IMR-90 (cell line): Measurements from ENCODE around the gene NFYB. TPM values are rescaled to one million over a fixed set of nuclear protein-coding genes. Genes with fewer than 3 reads are reported as not detected.

Experiments
- ATAC-seq: fragments of 200-7000 bp; cut with Tn5 transposase; 2 replicates; pipeline ENCODE4 v1.9.1; 2020; ENCODE audit warnings: low read depth, mild to moderate bottlenecking, moderate library complexity
- BruUV-seq: library from RNA; stranded (reverse); fragments of 400-500 nt; replicated peaks from 2 replicates; lab custom pipeline; 2021; lab: Mats Ljungman, UMichigan
- CTCF ChIA-PET: fragments of 300-600 bp; formaldehyde crosslinking; extraction: SDS; loops from one replicate; lab custom pipeline; 2021; ENCODE audit warnings: antibody characterized with exemption; lab: Yijun Ruan, JAX
- POLR2A ChIA-PET: fragments of 300-600 bp; sonication (Branson Sonifier 250); formaldehyde crosslinking; loops from one replicate; lab custom pipeline; 2022; ENCODE audit warnings: antibody characterized with exemption; ENCODE audit not compliant: unreplicated experiment; lab: Charles Lee
- DNase-seq: peaks from one replicate; pipeline ENCODE4 v3.0.0; 2013
- H2AFZ ChIP-seq: replicated peaks from 2 replicates; pipeline ENCODE3; 2013; ENCODE audit warnings: low read length, mild to moderate bottlenecking; ENCODE audit not compliant: poor library complexity
- H2AK5ac ChIP-seq: 2 replicates; pipeline ENCODE4 v1.6.1; 2013; ENCODE audit warnings: low read depth, low read length, inconsistent platforms
- H2AK9ac ChIP-seq: replicated peaks from 2 replicates; pipeline ENCODE3; 2013; ENCODE audit warnings: mild to moderate bottlenecking, low read depth, low read length, moderate library complexity; ENCODE audit not compliant: poor library complexity
- H2BK120ac ChIP-seq: 2 replicates; pipeline ENCODE4 v1.6.1; 2013; ENCODE audit warnings: low read depth, low read length, inconsistent platforms
- H2BK15ac ChIP-seq: 3 replicates; pipeline ENCODE4 v1.6.1; 2013; ENCODE audit warnings: low read depth, low read length, inconsistent platforms
- H2BK20ac ChIP-seq: 2 replicates; pipeline ENCODE4 v1.6.1; 2013; ENCODE audit warnings: low read depth, mild to moderate bottlenecking, inconsistent platforms, low read length, moderate library complexity
- H2BK5ac ChIP-seq: 2 replicates; pipeline ENCODE4 v1.6.1; 2013; ENCODE audit warnings: mild to moderate bottlenecking, low read depth, low read length, inconsistent platforms; ENCODE audit not compliant: poor library complexity, severe bottlenecking
- H3K14ac ChIP-seq: replicated peaks from 2 replicates; pipeline ENCODE4 v1.6.1; 2013; ENCODE audit warnings: low read depth, low read length, inconsistent platforms
- H3K18ac ChIP-seq: 2 replicates; pipeline ENCODE4 v1.6.1; 2013; ENCODE audit warnings: low read depth, low read length, control low read depth
- H3K23ac ChIP-seq: 2 replicates; pipeline ENCODE4 v1.6.1; 2013; ENCODE audit warnings: low read depth, low read length, inconsistent platforms
- H3K27ac ChIP-seq: 2 replicates; pipeline ENCODE4 v1.5.1; 2013; ENCODE audit warnings: mild to moderate bottlenecking, control low read depth, low read length; ENCODE audit not compliant: insufficient read depth
- H3K27me3 ChIP-seq: 2 replicates; pipeline ENCODE4 v1.6.1; 2013; ENCODE audit warnings: low read length; ENCODE audit not compliant: control insufficient read depth, insufficient read depth
- H3K36me3 ChIP-seq: 2 replicates; pipeline ENCODE4 v1.6.1; 2013; ENCODE audit warnings: low read length, mixed read lengths; ENCODE audit not compliant: control insufficient read depth, insufficient read depth
- H3K4ac ChIP-seq: 2 replicates; pipeline ENCODE4 v1.6.1; 2013; ENCODE audit warnings: low read depth, low read length, inconsistent platforms
- H3K4me1 ChIP-seq: 2 replicates; pipeline ENCODE4 v1.6.1; 2013; ENCODE audit warnings: low read length, mixed read lengths; ENCODE audit not compliant: control insufficient read depth, insufficient read depth
- H3K4me2 ChIP-seq: 2 replicates; pipeline ENCODE4 v1.6.1; 2013; ENCODE audit warnings: low read depth, mild to moderate bottlenecking, control low read depth, low read length, moderate library complexity
- H3K4me3 ChIP-seq: 2 replicates; pipeline ENCODE4 v1.5.1; 2013; ENCODE audit warnings: low read depth, mild to moderate bottlenecking, control low read depth, low read length, moderate library complexity; ENCODE audit not compliant: insufficient read depth
- H3K56ac ChIP-seq: 2 replicates; pipeline ENCODE4 v1.6.1; 2013; ENCODE audit warnings: low read length, inconsistent platforms; ENCODE audit not compliant: insufficient read depth; ENCODE audit errors: extremely low read depth
- H3K79me1 ChIP-seq, 2 experiments: 2 replicates each; pipeline ENCODE4 v1.6.1; 2013; ENCODE audit warnings: low read length in 2 of 2, inconsistent platforms in 1 of 2, low read depth in 1 of 2
- H3K9ac ChIP-seq: 2 replicates; pipeline ENCODE4 v1.6.1; 2013; ENCODE audit warnings: low read depth, low read length, control low read depth
- H3K9me1 ChIP-seq: 2 replicates; pipeline ENCODE4 v1.6.1; 2013; ENCODE audit warnings: low read length, inconsistent platforms; ENCODE audit not compliant: insufficient read depth
- H3K9me3 ChIP-seq: 2 replicates; pipeline ENCODE4 v1.6.1; 2013; ENCODE audit warnings: low read length; ENCODE audit not compliant: control insufficient read depth, insufficient read depth
- H4K20me1 ChIP-seq: 2 replicates; pipeline ENCODE4 v1.6.1; 2013; ENCODE audit warnings: low read length, inconsistent platforms; ENCODE audit not compliant: insufficient read depth
- H4K5ac ChIP-seq: 2 replicates; pipeline ENCODE4 v1.6.1; 2013; ENCODE audit warnings: mild to moderate bottlenecking, low read depth, low read length, control low read depth
- H4K8ac ChIP-seq, 2 experiments: 2 replicates each; pipeline ENCODE4 v1.6.1; 2013; ENCODE audit warnings: low read depth in 2 of 2, low read length in 2 of 2, control low read depth in 1 of 2, inconsistent platforms in 1 of 2
- H4K91ac ChIP-seq: 2 replicates; pipeline ENCODE4 v1.6.1; 2013; ENCODE audit warnings: low read depth, low read length, inconsistent platforms; ENCODE audit not compliant: insufficient read depth
- MAFK ChIP-seq: IDR thresholded peaks from 2 replicates; pipeline ENCODE4 v1.6.1; 2012; ENCODE audit warnings: low read depth, low read length, improper control_type of control experiment
- NFE2L2 ChIP-seq: fragments of 150-350 bp; IDR thresholded peaks from 2 replicates; pipeline ENCODE4 v1.6.1; 2016; ENCODE audit warnings: low read depth, mild to moderate bottlenecking, low read length
- RAD21 ChIP-seq: IDR thresholded peaks from 2 replicates; pipeline ENCODE4 v1.6.1; 2012; ENCODE audit warnings: low read length, improper control_type of control experiment
- SMC3 ChIP-seq: fragments of 150-350 bp; IDR thresholded peaks from 2 replicates; pipeline ENCODE4 v1.6.1; 2016; ENCODE audit warnings: low read depth, mild to moderate bottlenecking, antibody characterized with exemption, low read length, moderate library complexity
- WGBS, 2 experiments: methylation state at CpG; one replicate each; pipeline versions ENCODE4 v1.1.5 to v1.1.7; 2013; ENCODE audit warnings: missing lambda C conversion rate in 2 of 2; ENCODE audit not compliant: insufficient read length in 1 of 2; ENCODE audit errors: extremely low coverage in 2 of 2; 5-methylcytosine and 5-hydroxymethylcytosine counted together
- dilution Hi-C: fragments of 300-500 bp; cut with HindIII; formaldehyde crosslinking; loops from one replicate; pipeline ENCODE4 v1.14.3; 2018; ENCODE audit warnings: low sequenced_read_pairs; ENCODE audit not compliant: unreplicated experiment
- in situ Hi-C: fragments of 300-500 bp; cut with MboI; formaldehyde crosslinking; loops from 3 replicates; pipeline ENCODE4 v1.14.3; 2019; ENCODE audit warnings: low sequenced_read_pairs, inconsistent platforms, mixed read lengths
- intact Hi-C: fragments of 100-400 bp; cut with micrococcal nuclease; formaldehyde crosslinking; loops from 2 replicates; pipeline ENCODE4 v1.10.0; 2022
- polyA plus RNA-seq, 3 experiments: library from polyadenylated mRNA; depleted of rRNA; stranded (reverse); fragments of >200 nt; gene quantifications; 2 replicates each; pipeline ENCODE4 v1.2.3, GENCODE V29; 2012; ENCODE audit warnings: low replicate concordance in 1 of 3
- total RNA-seq: library from RNA; depleted of rRNA; stranded (reverse); fragments of >200 nt; gene quantifications from 2 replicates; pipeline ENCODE4 v1.2.3, GENCODE V29; 2012
- TF ChIP-seq, protein P1 (sequence below): conservative IDR thresholded peaks from 2 replicates; pipeline ENCODE4 v1.5.1; 2012; ENCODE audit warnings: mild to moderate bottlenecking, low read depth, low read length, improper control_type of control experiment
- TF ChIP-seq, protein P2 (sequence below): fragments of 150-350 bp; IDR thresholded peaks from 2 replicates; pipeline ENCODE4 v1.6.1; 2016; ENCODE audit warnings: low read depth, mild to moderate bottlenecking, low read length, moderate library complexity, borderline replicate concordance
- TF ChIP-seq, protein P3 (sequence below): fragments of 150-350 bp; IDR thresholded peaks from 2 replicates; pipeline ENCODE4 v1.6.1; 2017; ENCODE audit warnings: mild to moderate bottlenecking, antibody characterized with exemption, low read length, low read depth

The NFYB gene
- total and polyA plus RNA-seq, 2 of the 4 experiments (the other 2 are of a cell fraction) = 22.2 to 28.4 TPM

DNA sequence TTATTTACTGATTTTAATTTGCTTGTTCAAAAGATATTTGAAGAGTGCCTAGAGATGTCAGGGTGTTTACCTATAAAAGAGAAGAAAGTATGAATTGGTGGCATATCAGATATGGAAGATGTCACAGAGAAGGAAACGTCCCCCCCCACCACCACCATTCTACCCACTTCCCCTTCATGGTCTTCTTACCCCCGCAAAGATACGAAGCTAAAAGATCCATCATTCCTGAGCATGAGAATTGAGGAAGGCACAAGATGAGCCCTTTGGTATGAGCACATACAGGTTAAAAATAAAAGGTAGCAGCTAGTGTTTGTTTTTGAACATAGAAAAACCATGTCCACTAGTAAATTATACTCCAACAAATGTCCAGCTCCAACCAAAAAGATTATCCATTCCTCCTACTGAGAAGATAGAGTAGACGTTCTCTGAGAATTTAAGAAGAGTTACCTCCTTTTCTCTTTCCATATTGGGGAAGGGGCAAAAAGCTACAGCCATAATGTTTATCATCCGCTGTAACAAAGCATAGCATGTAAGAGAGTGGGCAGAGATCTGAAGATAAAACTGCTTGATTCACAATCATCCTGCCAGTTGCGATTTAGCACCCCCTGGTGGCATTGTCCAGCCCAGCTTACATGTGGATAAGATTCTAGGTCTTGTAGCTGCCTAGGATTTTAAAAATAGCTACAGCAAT, 29.1 kb downstream of the NFYB start:
- dilution Hi-C loops = no loop called here
- H4K91ac ChIP-seq = no peak overlapping the region
- no peak overlapping the region; a peak in 1 of 4 replicates for H4K8ac ChIP-seq
- H3K4me1 ChIP-seq = no peaks in the 10 kb centered on the region; the same call in 1 of the 2 replicates
- no peak overlapping the region for H2BK15ac ChIP-seq
- DNase-seq (peak; percentile 87), ATAC-seq (peak; percentile 96)
- no peak overlapping the region for H2AFZ ChIP-seq
- H3K9me1 ChIP-seq = peaks cover 2% of the 10 kb centered on the region; the same call in 1 of the 2 replicates
- no peak overlapping the region for H3K4ac ChIP-seq
- ChIA-PET POLR2A (interaction anchor here (1.6 kb wide), 1 partner anchor 135 kb away, joined by 7 read pairs; no protein-coding TSS in a partner anchor), CTCF (interaction anchor here (0.6 to 2.6 kb wide), 19 partner anchors 9 to 231 kb away, joined by 3 to 11 read pairs (median 4); partner anchors contain the start of genes HCFC2 and TDG)
- intact Hi-C loops = loop anchor here (1.0 to 2.0 kb wide), 4 partner anchors 44 to 231 kb away; partner anchors contain the start of gene HCFC2
- no peaks in the 10 kb centered on the region for H3K9me3 ChIP-seq
- no TSS peak for BruUV-seq
- H2BK5ac ChIP-seq = peak overlapping the region; percentile 62
- peaks cover 0 to 15% of the 10 kb centered on the region in 2 experiments; a peak in 2 of 4 replicates for H3K79me1 ChIP-seq
- H3K23ac ChIP-seq = no peak overlapping the region
- TF ChIP-seq NFE2L2 (no peak), RAD21 (peak; percentile 73), SMC3 (peak; percentile 92), MAFK (no peak)
- TF ChIP-seq, protein P1, sequence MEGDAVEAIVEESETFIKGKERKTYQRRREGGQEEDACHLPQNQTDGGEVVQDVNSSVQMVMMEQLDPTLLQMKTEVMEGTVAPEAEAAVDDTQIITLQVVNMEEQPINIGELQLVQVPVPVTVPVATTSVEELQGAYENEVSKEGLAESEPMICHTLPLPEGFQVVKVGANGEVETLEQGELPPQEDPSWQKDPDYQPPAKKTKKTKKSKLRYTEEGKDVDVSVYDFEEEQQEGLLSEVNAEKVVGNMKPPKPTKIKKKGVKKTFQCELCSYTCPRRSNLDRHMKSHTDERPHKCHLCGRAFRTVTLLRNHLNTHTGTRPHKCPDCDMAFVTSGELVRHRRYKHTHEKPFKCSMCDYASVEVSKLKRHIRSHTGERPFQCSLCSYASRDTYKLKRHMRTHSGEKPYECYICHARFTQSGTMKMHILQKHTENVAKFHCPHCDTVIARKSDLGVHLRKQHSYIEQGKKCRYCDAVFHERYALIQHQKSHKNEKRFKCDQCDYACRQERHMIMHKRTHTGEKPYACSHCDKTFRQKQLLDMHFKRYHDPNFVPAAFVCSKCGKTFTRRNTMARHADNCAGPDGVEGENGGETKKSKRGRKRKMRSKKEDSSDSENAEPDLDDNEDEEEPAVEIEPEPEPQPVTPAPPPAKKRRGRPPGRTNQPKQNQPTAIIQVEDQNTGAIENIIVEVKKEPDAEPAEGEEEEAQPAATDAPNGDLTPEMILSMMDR = peak; percentile 82
- TF ChIP-seq, protein P2, sequence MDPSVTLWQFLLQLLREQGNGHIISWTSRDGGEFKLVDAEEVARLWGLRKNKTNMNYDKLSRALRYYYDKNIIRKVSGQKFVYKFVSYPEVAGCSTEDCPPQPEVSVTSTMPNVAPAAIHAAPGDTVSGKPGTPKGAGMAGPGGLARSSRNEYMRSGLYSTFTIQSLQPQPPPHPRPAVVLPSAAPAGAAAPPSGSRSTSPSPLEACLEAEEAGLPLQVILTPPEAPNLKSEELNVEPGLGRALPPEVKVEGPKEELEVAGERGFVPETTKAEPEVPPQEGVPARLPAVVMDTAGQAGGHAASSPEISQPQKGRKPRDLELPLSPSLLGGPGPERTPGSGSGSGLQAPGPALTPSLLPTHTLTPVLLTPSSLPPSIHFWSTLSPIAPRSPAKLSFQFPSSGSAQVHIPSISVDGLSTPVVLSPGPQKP = no peak
- TF ChIP-seq, protein P3, sequence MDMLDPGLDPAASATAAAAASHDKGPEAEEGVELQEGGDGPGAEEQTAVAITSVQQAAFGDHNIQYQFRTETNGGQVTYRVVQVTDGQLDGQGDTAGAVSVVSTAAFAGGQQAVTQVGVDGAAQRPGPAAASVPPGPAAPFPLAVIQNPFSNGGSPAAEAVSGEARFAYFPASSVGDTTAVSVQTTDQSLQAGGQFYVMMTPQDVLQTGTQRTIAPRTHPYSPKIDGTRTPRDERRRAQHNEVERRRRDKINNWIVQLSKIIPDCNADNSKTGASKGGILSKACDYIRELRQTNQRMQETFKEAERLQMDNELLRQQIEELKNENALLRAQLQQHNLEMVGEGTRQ = no peak
- H4K5ac ChIP-seq = no peak overlapping the region
- H3K14ac ChIP-seq = no peak overlapping the region
- in situ Hi-C loops = loop anchor here (10.0 kb wide), 1 partner anchor 224 kb away; no protein-coding TSS in a partner anchor
- H2BK120ac ChIP-seq = no peak overlapping the region
- H3K4me2 ChIP-seq = no peak overlapping the region
- H3K4me3 ChIP-seq = no peak overlapping the region
- no peak overlapping the region for H3K9ac ChIP-seq
- H3K27ac ChIP-seq = no peak overlapping the region
- no CpG with 5 or more reads among the region's 6 CpGs for WGBS, 2 experiments
- no peaks in the 10 kb centered on the region for H4K20me1 ChIP-seq
- H3K36me3 ChIP-seq = peaks cover 2% of the 10 kb centered on the region; the same call in 1 of the 2 replicates
- H2BK20ac ChIP-seq = no peak overlapping the region
- H3K56ac ChIP-seq = no peak overlapping the region
- no peak overlapping the region for H3K18ac ChIP-seq
- no peak overlapping the region for H2AK9ac ChIP-seq
- H2AK5ac ChIP-seq = no peak overlapping the region
- H3K27me3 ChIP-seq = no peaks in the 10 kb centered on the region
